ENCODE results near the gene CNNM3.

DNA sequence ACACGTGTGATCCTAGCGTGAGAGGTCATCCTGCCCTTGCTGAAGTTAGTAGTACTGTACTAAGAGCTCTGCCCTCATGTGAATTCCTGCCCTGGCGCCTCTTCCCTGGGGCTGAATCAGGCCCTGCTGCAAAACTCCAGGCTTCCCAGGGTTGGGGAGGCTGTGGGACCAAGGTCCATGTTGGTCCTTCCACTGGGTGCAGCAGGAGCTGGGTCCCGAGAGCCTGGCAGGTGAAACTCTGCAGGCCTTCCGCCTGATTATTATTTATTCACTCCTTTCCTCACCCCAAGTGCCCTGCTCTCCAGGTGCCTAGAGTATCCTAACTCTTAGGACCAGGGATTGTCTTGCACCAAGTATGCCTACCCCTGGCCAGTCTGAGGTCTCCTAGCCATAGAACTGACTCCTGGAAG lies 5.3 kb upstream of the CNNM3 start:
- TF ChIP-seq, protein P1, sequence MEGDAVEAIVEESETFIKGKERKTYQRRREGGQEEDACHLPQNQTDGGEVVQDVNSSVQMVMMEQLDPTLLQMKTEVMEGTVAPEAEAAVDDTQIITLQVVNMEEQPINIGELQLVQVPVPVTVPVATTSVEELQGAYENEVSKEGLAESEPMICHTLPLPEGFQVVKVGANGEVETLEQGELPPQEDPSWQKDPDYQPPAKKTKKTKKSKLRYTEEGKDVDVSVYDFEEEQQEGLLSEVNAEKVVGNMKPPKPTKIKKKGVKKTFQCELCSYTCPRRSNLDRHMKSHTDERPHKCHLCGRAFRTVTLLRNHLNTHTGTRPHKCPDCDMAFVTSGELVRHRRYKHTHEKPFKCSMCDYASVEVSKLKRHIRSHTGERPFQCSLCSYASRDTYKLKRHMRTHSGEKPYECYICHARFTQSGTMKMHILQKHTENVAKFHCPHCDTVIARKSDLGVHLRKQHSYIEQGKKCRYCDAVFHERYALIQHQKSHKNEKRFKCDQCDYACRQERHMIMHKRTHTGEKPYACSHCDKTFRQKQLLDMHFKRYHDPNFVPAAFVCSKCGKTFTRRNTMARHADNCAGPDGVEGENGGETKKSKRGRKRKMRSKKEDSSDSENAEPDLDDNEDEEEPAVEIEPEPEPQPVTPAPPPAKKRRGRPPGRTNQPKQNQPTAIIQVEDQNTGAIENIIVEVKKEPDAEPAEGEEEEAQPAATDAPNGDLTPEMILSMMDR (IDR thresholded peaks at IDR 0.05; ENCODE audit: low read depth, low read length): no peak
- no peak for TF ChIP-seq EZH2phosphoT487 (IDR thresholded peaks at IDR 0.05; ENCODE audit: low read depth)
